ENCODE results near the gene RTL10. TPM values are rescaled to one million over a fixed set of nuclear protein-coding genes. Genes with fewer than 3 reads are reported as not detected.

Gene RTL10
- total and polyA plus RNA-seq, 10 of the 15 experiments (the other 5 are each of a cell fraction or from before 2014, with no cell fraction given) = 5.3 to 18.1 (median 10.3) TPM

GRCh38 chr22:19843107-19843856 is 11.4 kb downstream of the RTL10 start:
- H3K27ac ChIP-seq (ENCODE audit: control insufficient read depth, insufficient read depth) = no peak overlapping the region
- no peak for ATAC-seq
- H3K36me3 ChIP-seq (ENCODE audit: control insufficient read depth in 2 of 2, insufficient read depth in 2 of 2, low read length in 1 of 2) = no peaks in the 10 kb centered on the region; a peak in 1 of 4 replicates
- no peaks in the 10 kb centered on the region; the same call in 2 of the 3 replicates for H3K9me3 ChIP-seq (replicated peaks; ENCODE audit: control insufficient read depth, insufficient read depth, low read length)
- H3K4me1 ChIP-seq (ENCODE audit: control insufficient read depth, insufficient read depth, low read length) = no peaks in the 10 kb centered on the region; the same call in none of the 2 replicates
- H3K79me2 ChIP-seq (ENCODE audit: control insufficient read depth, insufficient read depth, low read length) = no peaks in the 10 kb centered on the region
- no TSS peak for BruUV-seq (replicated peaks)
- in situ Hi-C loops (cut with MboI) (no loop called here), intact Hi-C loops (cut with micrococcal nuclease; ENCODE audit: unreplicated experiment) (no loop called here)
- TF ChIP-seq SMAD1 (IDR thresholded peaks at IDR 0.05; ENCODE audit: low read depth, partially characterized antibody) = no peak
- TF ChIP-seq IRF5 (IDR thresholded peaks at IDR 0.05; ENCODE audit: borderline replicate concordance) = no peak
- no peak for TF ChIP-seq SIN3A (IDR thresholded peaks at IDR 0.05; ENCODE audit: low read depth, low read length)
- H3K4me3 ChIP-seq = no peak overlapping the region
- 91% methylated on average over 23 of the region's 27 CpGs for WGBS (ENCODE audit: insufficient coverage, insufficient replicate concordance, low lambda C conversion rate, missing lambda C conversion rate)
- H2AFZ ChIP-seq (ENCODE audit: control insufficient read depth, low read depth, low read length) = no peak overlapping the region
- CTCF ChIA-PET = no interaction called here
- POLR2A ChIA-PET = no interaction called here
- FAIRE-seq = no peak
- no peak overlapping the region for H3K9ac ChIP-seq (ENCODE audit: control insufficient read depth, insufficient read depth, low read length)
- no peak for DNase-seq (ENCODE audit: low read depth, low spot score)
- H4K20me1 ChIP-seq (ENCODE audit: control insufficient read depth, insufficient read depth) = no peaks in the 10 kb centered on the region
- H3K4me2 ChIP-seq (ENCODE audit: control insufficient read depth, insufficient read depth) = no peak overlapping the region
- no peaks in the 10 kb centered on the region for H3K27me3 ChIP-seq (replicated peaks in 1 of 2; ENCODE audit: control insufficient read depth in 2 of 2, insufficient read depth in 2 of 2, low read length in 1 of 2)
- RAD21 ChIA-PET (ENCODE audit: unreplicated experiment) = no interaction called here
- SMC1A ChIA-PET (ENCODE audit: uncharacterized antibody, unreplicated experiment) = no interaction called here

- POLR2A ChIA-PET = no interaction called here
- intact Hi-C loops (cut with micrococcal nuclease; ENCODE audit: unreplicated experiment) (no loop called here), in situ Hi-C loops (cut with MboI) (no loop called here)
- no peaks in the 10 kb centered on the region; the same call in none of the 2 replicates for H3K4me1 ChIP-seq (ENCODE audit: control insufficient read depth, insufficient read depth, low read length)
- H3K27me3 ChIP-seq (replicated peaks in 1 of 2; ENCODE audit: control insufficient read depth in 2 of 2, insufficient read depth in 2 of 2, low read length in 1 of 2) = no peaks in the 10 kb centered on the region
- H2AFZ ChIP-seq (ENCODE audit: control insufficient read depth, low read depth, low read length) = no peak overlapping the region
- H3K4me2 ChIP-seq (ENCODE audit: control insufficient read depth, insufficient read depth) = no peak overlapping the region
- SMC1A ChIA-PET (ENCODE audit: uncharacterized antibody, unreplicated experiment) = no interaction called here
- DNase-seq (ENCODE audit: low read depth, low spot score) (no peak), ATAC-seq (no peak), FAIRE-seq (no peak)
- no peaks in the 10 kb centered on the region; the same call in 2 of the 3 replicates for H3K9me3 ChIP-seq (replicated peaks; ENCODE audit: control insufficient read depth, insufficient read depth, low read length)
- no peaks in the 10 kb centered on the region for H3K36me3 ChIP-seq (ENCODE audit: control insufficient read depth in 2 of 2, insufficient read depth in 2 of 2, low read length in 1 of 2)
- H3K27ac ChIP-seq (ENCODE audit: control insufficient read depth, insufficient read depth) = no peak overlapping the region
- no peaks in the 10 kb centered on the region for H3K79me2 ChIP-seq (ENCODE audit: control insufficient read depth, insufficient read depth, low read length)
- H3K9ac ChIP-seq (ENCODE audit: control insufficient read depth, insufficient read depth, low read length) = no peak overlapping the region
- H4K20me1 ChIP-seq (ENCODE audit: control insufficient read depth, insufficient read depth) = no peaks in the 10 kb centered on the region
- RAD21 ChIA-PET (ENCODE audit: unreplicated experiment) = interaction anchor here (0.6 kb wide), 1 partner anchor 107 kb away, joined by 4 read pairs; no protein-coding TSS in a partner anchor
- H3K4me3 ChIP-seq = no peak overlapping the region
- CTCF ChIA-PET = no interaction called here
- WGBS (ENCODE audit: insufficient coverage, insufficient replicate concordance, low lambda C conversion rate, missing lambda C conversion rate) = 89% methylated on average over 12 of the region's 12 CpGs
- no TSS peak for BruUV-seq (replicated peaks)
- TF ChIP-seq SREBF2 (IDR thresholded peaks at IDR 0.05; ENCODE audit: low read length) (no peak), ATF7 (IDR thresholded peaks at IDR 0.05; ENCODE audit: low read depth) (no peak), ZNF687 (IDR thresholded peaks at IDR 0.05) (no peak)
Measured at GRCh38 chr22:19842393-19843106, 12.1 kb downstream of the RTL10 start.
